NOMO-1 treated with dmso at 0.1 percent for 144 hours (cell line): ENCODE results near the gene PEX11G.
"Not testable (repeated sequence)": the region's sequence is repeated elsewhere in the genome, so short reads cannot be mapped to it uniquely, and the experiment has no call there.

Experiments used
- DNase-seq: peaks from one replicate; lab custom pipeline; 2025; ENCODE audit not compliant: unreplicated experiment; lab: John Stamatoyannopoulos, UW

PEX11G gene

GRCh38 chr19:7470540-7471305 is 18.1 kb downstream of the PEX11G start:
- no peak for DNase-seq

- DNase-seq, result no peak
These were observed 19.1 kb downstream of the PEX11G start for GRCh38 chr19:7469669-7470285.

GRCh38 chr19:7468840-7469239 is 20.0 kb downstream of the PEX11G start:
- DNase-seq, result no peak

DNA sequence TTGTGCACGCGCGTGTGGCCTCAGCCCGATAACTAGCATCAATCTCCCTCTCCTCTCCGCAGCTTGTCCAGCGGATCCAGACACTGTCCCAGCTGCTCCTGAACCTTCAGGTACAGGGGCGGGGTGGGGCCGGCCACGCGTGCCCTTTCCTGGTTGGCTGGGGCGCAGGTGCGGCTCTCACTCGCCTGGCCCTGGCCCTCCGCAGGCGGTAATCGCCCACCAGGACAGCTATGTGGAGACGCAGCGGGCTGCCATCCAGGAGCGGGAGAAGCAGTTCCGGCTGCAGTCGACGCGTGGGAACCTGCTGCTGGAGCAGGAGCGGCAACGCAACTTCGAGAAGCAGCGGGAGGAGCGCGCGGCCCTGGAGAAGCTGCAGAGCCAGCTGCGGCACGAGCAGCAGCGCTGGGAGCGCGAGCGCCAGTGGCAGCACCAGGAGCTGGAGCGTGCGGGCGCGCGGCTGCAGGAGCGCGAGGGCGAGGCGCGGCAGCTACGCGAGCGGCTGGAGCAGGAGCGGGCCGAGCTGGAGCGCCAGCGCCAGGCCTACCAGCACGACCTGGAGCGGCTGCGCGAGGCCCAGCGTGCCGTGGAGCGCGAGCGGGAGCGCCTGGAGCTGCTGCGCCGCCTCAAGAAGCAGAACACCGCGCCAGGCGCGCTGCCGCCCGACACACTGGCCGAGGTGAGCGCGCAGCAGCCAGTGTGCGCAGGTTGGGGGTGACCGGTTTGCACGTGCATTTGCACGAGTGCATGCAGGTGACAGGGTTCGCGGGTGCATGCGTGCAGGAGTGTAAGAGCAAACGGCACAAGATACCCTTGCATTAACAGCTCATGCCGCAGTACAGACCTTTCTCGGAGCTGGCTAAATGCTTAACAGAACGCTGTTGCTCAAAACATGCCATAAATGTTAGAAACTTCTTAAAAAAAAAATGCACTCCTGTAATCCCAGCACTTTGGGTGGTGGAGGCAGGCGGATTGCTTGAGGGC is 21.5 kb downstream of the PEX11G start:
- DNase-seq, result no peak

DNA sequence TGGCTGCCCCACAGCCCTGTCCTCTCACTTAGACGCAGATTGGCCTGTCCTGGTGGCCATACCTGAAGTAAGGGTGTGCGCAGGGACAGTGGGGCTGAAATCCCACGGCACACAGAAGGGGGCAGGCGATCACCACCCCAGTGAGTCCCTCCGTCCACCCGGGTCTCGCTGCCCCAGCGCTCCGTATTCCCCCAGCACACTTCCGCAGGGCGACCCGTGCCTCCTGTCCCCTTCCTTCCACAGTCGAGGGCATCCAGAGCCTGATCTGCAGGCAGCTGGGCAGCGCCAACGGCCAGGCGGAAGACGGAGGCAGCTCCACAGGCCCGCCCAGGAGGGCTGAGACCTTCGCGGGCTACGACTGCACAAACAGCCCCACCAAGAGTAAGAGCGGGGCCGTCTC is 25.3 kb downstream of the PEX11G start:
- no peak for DNase-seq

- no peak for DNase-seq
These were observed 26.8 kb downstream of the PEX11G start for GRCh38 chr19:7461841-7462629.

- no peak for DNase-seq
These were observed 28.3 kb downstream of the PEX11G start for GRCh38 chr19:7460562-7460966.

DNA sequence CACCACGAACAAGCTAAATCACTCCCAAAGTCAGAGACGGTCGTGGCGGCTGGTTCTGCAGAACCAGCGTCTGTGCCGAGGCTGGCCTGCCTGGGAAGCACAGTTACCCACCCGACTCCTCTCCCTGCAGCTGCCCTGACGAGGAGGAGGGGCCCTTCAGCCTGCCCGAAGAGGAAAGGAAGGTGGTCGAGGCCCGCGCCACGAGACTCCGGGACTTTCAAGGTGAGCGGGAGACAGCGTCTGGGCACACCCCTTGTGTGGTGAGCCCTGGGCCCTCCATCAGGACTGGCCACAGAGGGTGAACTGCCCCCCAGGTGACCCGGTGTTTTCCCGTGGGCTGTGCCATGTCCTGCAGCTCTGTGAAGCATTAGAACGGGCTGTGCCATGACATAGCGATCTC is 29.1 kb downstream of the PEX11G start:
- DNase-seq, result no peak

GRCh38 chr19:7458675-7459074 is 30.2 kb downstream of the PEX11G start:
- DNase-seq, result no peak

DNA sequence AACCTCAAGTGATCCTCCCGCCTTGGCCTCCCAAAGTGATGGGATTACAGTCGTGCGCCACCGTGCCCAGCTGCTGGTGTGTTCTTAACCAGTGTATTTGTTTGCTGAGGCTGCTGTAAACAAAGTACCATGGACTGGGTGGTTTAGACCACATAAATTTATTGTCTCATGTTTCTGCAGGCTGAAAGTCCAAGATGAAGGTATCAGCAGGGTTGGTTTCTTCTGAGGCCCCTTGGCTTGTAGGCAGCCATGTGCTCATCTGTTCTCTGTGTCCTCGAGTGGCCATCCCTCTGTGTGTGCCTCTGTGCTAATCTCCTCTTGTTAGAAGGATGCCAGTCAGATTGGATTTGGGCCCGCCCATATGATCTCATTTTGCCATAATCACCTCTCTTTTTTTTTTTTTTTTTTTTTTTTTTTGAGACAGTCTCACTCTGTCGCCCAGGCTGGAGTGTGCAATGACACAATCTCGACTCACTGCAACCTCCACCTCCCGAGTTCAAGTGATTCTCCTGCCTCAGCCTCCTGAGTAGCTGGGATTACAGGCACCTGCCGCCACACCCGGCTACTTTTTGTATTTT is 31.8 kb downstream of the PEX11G start:
- no peak for DNase-seq

- no peak for DNase-seq
These were observed 33.1 kb downstream of the PEX11G start for GRCh38 chr19:7455600-7456296.

GRCh38 chr19:7454998-7455397 is 33.8 kb downstream of the PEX11G start:
- no peak for DNase-seq

- no peak for DNase-seq
These were observed 38.3 kb downstream of the PEX11G start for GRCh38 chr19:7450243-7451223.

- DNase-seq, result not testable (repeated sequence)
These were observed 39.3 kb downstream of the PEX11G start for GRCh38 chr19:7449391-7450070.

DNA sequence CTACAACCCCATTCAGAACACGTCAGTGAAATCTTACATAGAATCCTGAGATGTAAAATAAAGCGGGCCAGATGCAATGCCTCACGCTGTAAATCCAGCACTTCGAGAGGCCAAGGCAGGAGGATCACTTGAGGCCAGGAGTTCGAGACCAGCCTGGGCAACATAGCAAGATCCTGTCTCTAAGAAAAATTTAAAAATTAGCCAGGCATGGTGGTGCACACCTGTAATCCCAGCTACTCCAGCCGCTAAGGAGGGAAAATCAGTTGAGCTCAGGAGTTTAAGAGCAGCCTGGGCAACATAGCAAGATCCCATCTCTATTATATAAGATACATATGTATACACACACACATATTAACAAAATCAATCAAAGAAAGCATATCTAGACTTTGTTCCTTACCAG is 41.2 kb downstream of the PEX11G start:
- DNase-seq, result no peak

DNA sequence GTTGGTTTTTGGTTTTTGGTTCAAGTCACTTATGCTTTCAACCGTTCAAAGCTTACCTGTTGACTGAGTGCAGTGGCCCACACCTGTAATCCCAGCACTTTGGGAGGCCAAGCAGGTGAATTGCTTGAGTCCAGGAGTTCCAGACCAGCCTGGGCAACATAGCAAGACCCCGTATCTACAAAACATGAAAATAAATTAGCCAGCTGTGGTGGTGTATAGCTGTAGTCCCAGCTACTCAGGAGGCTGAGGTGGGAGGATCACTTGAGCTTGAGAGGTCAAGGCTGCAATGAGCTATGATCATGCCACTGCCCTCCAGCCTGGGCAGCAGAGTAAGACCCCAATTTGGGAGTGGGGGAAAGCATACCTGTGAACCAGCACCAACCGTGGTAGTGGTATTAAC is 43.7 kb downstream of the PEX11G start:
- DNase-seq, result no peak

- no peak for DNase-seq
These were observed 44.8 kb downstream of the PEX11G start for GRCh38 chr19:7444042-7444441.

- DNase-seq, result no peak
These were observed 46.4 kb downstream of the PEX11G start for GRCh38 chr19:7442423-7442822.
